IPS-20b (cell line): ENCODE results near the gene TRIM68.

Source experiments
- H3K27ac ChIP-seq: one replicate; pipeline ENCODE4 v1.5.1; 2013; ENCODE audit warnings: low read length
- H3K27me3 ChIP-seq: 2 replicates; pipeline ENCODE4 v1.6.1; 2013; ENCODE audit warnings: mild to moderate bottlenecking, low read length, inconsistent platforms; ENCODE audit not compliant: insufficient read depth
- H3K36me3 ChIP-seq: 2 replicates; pipeline ENCODE4 v1.6.1; 2013; ENCODE audit warnings: low read depth, mild to moderate bottlenecking, inconsistent platforms, low read length, moderate library complexity; ENCODE audit not compliant: insufficient read depth
- H3K4me1 ChIP-seq: 2 replicates; pipeline ENCODE4 v1.6.1; 2013; ENCODE audit warnings: mild to moderate bottlenecking, control low read depth, inconsistent platforms, low read length, moderate library complexity; ENCODE audit not compliant: insufficient read depth
- H3K4me3 ChIP-seq: 2 replicates; pipeline ENCODE4 v1.5.1; 2013; ENCODE audit warnings: mild to moderate bottlenecking, low read length, inconsistent platforms
- H3K9ac ChIP-seq: 2 replicates; pipeline ENCODE4 v1.6.1; 2013; ENCODE audit warnings: low read depth, mild to moderate bottlenecking, inconsistent platforms, low read length, moderate library complexity
- H3K9me3 ChIP-seq: 2 replicates; pipeline ENCODE4 v1.6.1; 2013; ENCODE audit warnings: mild to moderate bottlenecking, low read depth, low read length, inconsistent platforms; ENCODE audit not compliant: insufficient read depth

TRIM68 gene

GRCh38 chr11:4636962-4637661 is 29.1 kb upstream of the TRIM68 start, which contains the start of gene OR51D1:
TSS of gene OR51D1 (plus strand) at chr11:4637477. CDS start at chr11:4639791, 2,314 bp downstream.
- Histone ChIP-seq H3K27ac (no peak within 1 kb of the TSS), H3K4me1 (no peaks in the 10 kb centered on the region; the same call in 1 of the 2 replicates), H3K4me3 (peak within 1 kb of the TSS; percentile 56; the same call in 1 of the 2 replicates), H3K27me3 (peaks cover 14% of the 10 kb centered on the region), H3K9ac (no peak within 1 kb of the TSS), H3K9me3 (no peaks in the 10 kb centered on the region), H3K36me3 (no peaks in the 10 kb centered on the region)

GRCh38 chr11:4636136-4636535 is 28.1 kb upstream of the TRIM68 start:
- no peak overlapping the region for H3K4me3 ChIP-seq
- no peak overlapping the region for H3K9ac ChIP-seq
- H3K36me3 ChIP-seq = no peaks in the 10 kb centered on the region
- no peaks in the 10 kb centered on the region for H3K9me3 ChIP-seq
- H3K27ac ChIP-seq = no peak overlapping the region
- H3K27me3 ChIP-seq = peaks cover 14% of the 10 kb centered on the region
- H3K4me1 ChIP-seq = no peaks in the 10 kb centered on the region; the same call in 1 of the 2 replicates

- Histone ChIP-seq H3K4me1 (peaks cover 9% of the 10 kb centered on the region; the same call in 1 of the 2 replicates), H3K27ac (no peak overlapping the region), H3K36me3 (no peaks in the 10 kb centered on the region)
Measured at GRCh38 chr11:4626207-4627099, 18.4 kb upstream of the TRIM68 start.

GRCh38 chr11:4619514-4619913 is 11.5 kb upstream of the TRIM68 start:
- Histone ChIP-seq H3K9ac (no peak overlapping the region), H3K4me3 (no peak overlapping the region), H3K4me1 (no peaks in the 10 kb centered on the region), H3K9me3 (no peaks in the 10 kb centered on the region), H3K36me3 (no peaks in the 10 kb centered on the region), H3K27me3 (no peaks in the 10 kb centered on the region), H3K27ac (no peak overlapping the region)

More at GRCh38 chr11:4626207-4627099, 18.4 kb upstream of the TRIM68 start:
- Histone ChIP-seq H3K27me3 (no peaks in the 10 kb centered on the region), H3K9ac (no peak overlapping the region), H3K4me3 (no peak overlapping the region), H3K9me3 (no peaks in the 10 kb centered on the region)

- no peaks in the 10 kb centered on the region for H3K9me3 ChIP-seq
Measured at GRCh38 chr11:4615856-4616444, 7.9 kb upstream of the TRIM68 start.

GRCh38 chr11:4611986-4612385 is 4.0 kb upstream of the TRIM68 start:
- Histone ChIP-seq H3K27me3 (no peaks in the 10 kb centered on the region), H3K36me3 (no peaks in the 10 kb centered on the region), H3K27ac (no peak overlapping the region), H3K9ac (no peak overlapping the region), H3K9me3 (no peaks in the 10 kb centered on the region), H3K4me1 (no peaks in the 10 kb centered on the region), H3K4me3 (no peak overlapping the region)

More at GRCh38 chr11:4615856-4616444, 7.9 kb upstream of the TRIM68 start:
- H3K4me1 ChIP-seq = no peaks in the 10 kb centered on the region
- H3K27me3 ChIP-seq = no peaks in the 10 kb centered on the region
- H3K27ac ChIP-seq = no peak overlapping the region
- H3K4me3 ChIP-seq = no peak overlapping the region
- H3K9ac ChIP-seq = no peak overlapping the region
- H3K36me3 ChIP-seq = no peaks in the 10 kb centered on the region

- no peaks in the 10 kb centered on the region for H3K4me1 ChIP-seq
- no peaks in the 10 kb centered on the region for H3K9me3 ChIP-seq
- no peaks in the 10 kb centered on the region for H3K36me3 ChIP-seq
- H3K27me3 ChIP-seq = no peaks in the 10 kb centered on the region
- no peak overlapping the region for H3K9ac ChIP-seq
- H3K27ac ChIP-seq = no peak overlapping the region
- H3K4me3 ChIP-seq = no peak overlapping the region
Measured at GRCh38 chr11:4610258-4610935, 2.4 kb upstream of the TRIM68 start.

- Histone ChIP-seq H3K9me3 (no peaks in the 10 kb centered on the region), H3K36me3 (no peaks in the 10 kb centered on the region), H3K27me3 (no peaks in the 10 kb centered on the region), H3K4me3 (peak overlapping the region; percentile 74), H3K27ac (no peak overlapping the region), H3K9ac (peak overlapping the region; percentile 84; the same call in 1 of the 2 replicates), H3K4me1 (no peaks in the 10 kb centered on the region)
Measured at GRCh38 chr11:4607096-4607495, 935 bp downstream of the TRIM68 start.

GRCh38 chr11:4606231-4607015 is 1.6 kb downstream of the TRIM68 start:
- no peaks in the 10 kb centered on the region for H3K4me1 ChIP-seq
- no peak overlapping the region for H3K27ac ChIP-seq
- no peaks in the 10 kb centered on the region for H3K9me3 ChIP-seq
- peak overlapping the region; percentile 84; the same call in 1 of the 2 replicates for H3K9ac ChIP-seq
- H3K36me3 ChIP-seq = no peaks in the 10 kb centered on the region; the same call in 1 of the 2 replicates
- H3K27me3 ChIP-seq = no peaks in the 10 kb centered on the region
- peak overlapping the region; percentile 74; the same call in 1 of the 2 replicates for H3K4me3 ChIP-seq

- Histone ChIP-seq H3K27me3 (no peaks in the 10 kb centered on the region), H3K4me1 (no peaks in the 10 kb centered on the region), H3K9ac (no peak overlapping the region), H3K4me3 (no peak overlapping the region), H3K27ac (no peak overlapping the region), H3K36me3 (peaks cover 4% of the 10 kb centered on the region), H3K9me3 (no peaks in the 10 kb centered on the region)
Measured at GRCh38 chr11:4605057-4605456, 3.0 kb downstream of the TRIM68 start.
